BJ (cell line): ENCODE data around the gene KLHL13. TPM values are rescaled to one million over a fixed set of nuclear protein-coding genes. Genes with fewer than 3 reads are reported as not detected.
"Not testable (repeated sequence)": the region's sequence is repeated elsewhere in the genome, so short reads cannot be mapped to it uniquely, and the experiment has no call there.

Source experiments
- CTCF ChIA-PET: fragments of 350-600 bp; formaldehyde crosslinking; extraction: SDS; loops from one replicate; lab custom pipeline; 2021; ENCODE audit warnings: antibody characterized with exemption, inconsistent platforms; lab: Yijun Ruan, JAX
- POLR2A ChIA-PET: fragments of 300-600 bp; sonication (Branson Sonifier 250); formaldehyde crosslinking; extraction: SDS; loops from one replicate; lab custom pipeline; 2021; ENCODE audit warnings: antibody characterized with exemption; lab: Charles Lee
- DNase-seq: peaks from one replicate; pipeline ENCODE4 v3.0.0-alpha.2; 2011; ENCODE audit warnings: low read depth
- H3K27me3 ChIP-seq: 2 replicates; pipeline ENCODE4 v1.6.0; 2011; ENCODE audit warnings: low read length; ENCODE audit not compliant: control insufficient read depth, insufficient read depth
- H3K36me3 ChIP-seq: 2 replicates; pipeline ENCODE4 v1.5.1; 2011; ENCODE audit warnings: low read length; ENCODE audit not compliant: control insufficient read depth, insufficient read depth
- H3K4me3 ChIP-seq: 2 replicates; pipeline ENCODE4 v1.5.1; 2011; ENCODE audit warnings: low read depth, mild to moderate bottlenecking, control low read depth, low read length
- polyA plus RNA-seq: library from polyadenylated mRNA; depleted of rRNA; stranded (reverse); fragments of >200 nt; gene quantifications from 2 replicates; pipeline ENCODE4 v1.2.3, GENCODE V29; 2011
- TF ChIP-seq, protein P1 (sequence below): IDR thresholded peaks from 2 replicates; pipeline ENCODE4 v1.5.1; 2011; ENCODE audit warnings: low read depth, mild to moderate bottlenecking, control low read depth, inconsistent platforms, low read length, moderate library complexity; ENCODE audit not compliant: insufficient read depth

KLHL13 gene
- polyA plus RNA-seq, 1 experiment: 1.0 TPM

DNA sequence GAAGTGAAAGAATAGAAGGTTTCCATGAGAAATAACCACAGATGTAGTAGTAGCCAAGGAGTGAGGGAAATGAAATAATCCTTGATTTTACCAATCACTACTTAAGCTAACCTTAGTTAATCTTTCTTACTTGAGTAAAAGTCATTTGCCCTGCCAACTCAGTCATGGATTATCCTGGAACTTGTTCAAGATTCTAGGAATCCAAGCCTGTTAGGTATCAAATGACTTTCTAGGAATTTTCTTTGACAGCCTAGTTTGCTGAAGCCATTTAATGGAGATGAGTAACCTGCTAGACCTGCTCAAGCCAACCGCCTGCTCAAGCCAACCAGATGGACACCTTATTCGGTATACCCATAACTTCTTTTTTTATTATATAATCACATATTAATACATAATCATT is 180.5 kb downstream of the KLHL13 start:
- H3K36me3 ChIP-seq: no peaks in the 10 kb centered on the region
- TF ChIP-seq, protein P1, sequence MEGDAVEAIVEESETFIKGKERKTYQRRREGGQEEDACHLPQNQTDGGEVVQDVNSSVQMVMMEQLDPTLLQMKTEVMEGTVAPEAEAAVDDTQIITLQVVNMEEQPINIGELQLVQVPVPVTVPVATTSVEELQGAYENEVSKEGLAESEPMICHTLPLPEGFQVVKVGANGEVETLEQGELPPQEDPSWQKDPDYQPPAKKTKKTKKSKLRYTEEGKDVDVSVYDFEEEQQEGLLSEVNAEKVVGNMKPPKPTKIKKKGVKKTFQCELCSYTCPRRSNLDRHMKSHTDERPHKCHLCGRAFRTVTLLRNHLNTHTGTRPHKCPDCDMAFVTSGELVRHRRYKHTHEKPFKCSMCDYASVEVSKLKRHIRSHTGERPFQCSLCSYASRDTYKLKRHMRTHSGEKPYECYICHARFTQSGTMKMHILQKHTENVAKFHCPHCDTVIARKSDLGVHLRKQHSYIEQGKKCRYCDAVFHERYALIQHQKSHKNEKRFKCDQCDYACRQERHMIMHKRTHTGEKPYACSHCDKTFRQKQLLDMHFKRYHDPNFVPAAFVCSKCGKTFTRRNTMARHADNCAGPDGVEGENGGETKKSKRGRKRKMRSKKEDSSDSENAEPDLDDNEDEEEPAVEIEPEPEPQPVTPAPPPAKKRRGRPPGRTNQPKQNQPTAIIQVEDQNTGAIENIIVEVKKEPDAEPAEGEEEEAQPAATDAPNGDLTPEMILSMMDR: no peak
- no peaks in the 10 kb centered on the region for H3K27me3 ChIP-seq
- ChIA-PET CTCF (no interaction called here), POLR2A (no interaction called here)
- DNase-seq: no peak
- no peak overlapping the region for H3K4me3 ChIP-seq

DNA sequence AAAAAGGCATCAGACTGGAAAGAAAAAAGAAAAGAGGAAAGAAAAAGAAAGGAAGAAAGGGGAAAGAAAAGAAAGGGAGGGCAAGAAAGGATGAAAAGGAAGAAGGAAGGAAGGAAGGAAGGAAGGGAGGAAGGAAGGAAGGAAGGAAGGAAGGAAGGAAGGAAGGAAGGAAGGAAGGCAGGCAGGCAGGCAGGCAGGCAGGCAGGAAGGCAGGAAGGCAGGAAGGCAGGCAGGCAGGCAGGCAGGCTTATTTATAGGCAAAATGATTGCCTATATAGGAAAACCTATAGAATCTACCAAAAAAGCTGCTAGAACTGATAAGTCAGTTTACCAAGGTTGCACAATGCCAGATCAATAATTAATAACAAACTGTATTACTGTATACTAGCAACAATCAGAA is 186.5 kb downstream of the KLHL13 start:
- CTCF ChIA-PET, POLR2A ChIA-PET, DNase-seq: not testable (repeated sequence)

DNA sequence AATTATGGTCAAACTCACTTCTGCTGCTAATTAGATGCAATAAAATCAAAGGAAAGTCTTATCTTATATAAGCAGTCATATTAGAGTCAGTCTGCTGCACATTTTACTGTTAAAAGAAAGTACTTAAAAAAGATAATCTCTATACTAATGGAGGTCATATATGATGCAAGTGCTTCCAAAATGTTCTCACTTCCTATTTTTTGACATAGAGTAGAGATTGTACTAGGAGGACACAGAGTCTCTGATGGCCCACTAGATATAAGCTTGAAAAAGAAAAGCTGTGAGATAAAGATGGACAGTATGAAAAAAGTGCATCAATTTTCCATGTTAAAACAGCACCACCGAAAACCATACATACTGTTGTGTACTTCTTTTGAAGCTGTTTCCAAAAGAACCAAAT is 196.9 kb downstream of the KLHL13 start:
- ChIA-PET POLR2A (no interaction called here), CTCF (no interaction called here)
- Histone ChIP-seq H3K27me3 (no peaks in the 10 kb centered on the region), H3K36me3 (no peaks in the 10 kb centered on the region), H3K4me3 (no peak overlapping the region)
- DNase-seq: no peak
- TF ChIP-seq, protein P1: no peak

More for the DNA sequence above, 186.5 kb downstream of the KLHL13 start:
- not testable (repeated sequence) for H3K4me3 ChIP-seq, H3K36me3 ChIP-seq, H3K27me3 ChIP-seq

DNA sequence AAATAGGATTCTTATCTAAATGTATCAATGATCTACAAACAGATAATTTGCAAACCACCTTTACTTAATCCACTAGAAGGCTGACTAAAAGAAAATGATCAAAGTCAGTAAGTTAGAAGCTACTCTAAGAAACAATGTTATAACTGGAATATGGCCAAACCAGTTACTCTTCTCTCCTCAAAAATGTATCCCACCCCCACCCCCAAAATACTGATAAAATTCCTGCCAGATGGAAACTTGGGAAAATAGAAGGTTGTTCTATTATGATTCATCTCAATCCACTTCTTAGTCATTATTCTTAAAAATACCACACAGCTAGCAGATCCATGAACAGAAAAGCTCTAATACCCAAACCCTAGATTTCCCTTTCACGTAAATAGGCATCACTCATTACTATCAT is 206.4 kb downstream of the KLHL13 start:
- Histone ChIP-seq H3K27me3 (no peaks in the 10 kb centered on the region), H3K4me3 (no peak overlapping the region), H3K36me3 (no peaks in the 10 kb centered on the region)
- CTCF ChIA-PET: no interaction called here
- TF ChIP-seq, protein P1: no peak
- no peak for DNase-seq
- POLR2A ChIA-PET: no interaction called here

DNA sequence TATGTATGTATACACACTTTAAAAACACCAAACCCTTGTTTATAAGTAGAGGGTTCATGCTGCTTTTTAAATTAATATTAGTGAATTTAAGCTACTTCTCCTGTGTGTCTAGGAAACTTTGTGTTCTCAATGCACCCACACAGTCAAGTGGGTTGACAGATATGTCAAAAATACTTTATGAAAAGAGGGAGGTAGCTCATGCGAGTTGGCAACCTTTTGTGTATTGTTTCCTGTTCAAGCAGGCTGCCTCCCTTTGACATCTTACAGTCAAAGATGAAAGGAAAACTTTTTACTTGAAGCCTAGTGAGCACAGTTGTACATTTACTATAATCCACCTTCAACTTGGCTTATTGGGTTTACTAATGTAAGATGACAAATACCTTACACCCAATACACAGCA is 218.4 kb downstream of the KLHL13 start:
- DNase-seq: no peak
- ChIA-PET CTCF (no interaction called here), POLR2A (no interaction called here)
- no peaks in the 10 kb centered on the region for H3K27me3 ChIP-seq
- H3K36me3 ChIP-seq: no peaks in the 10 kb centered on the region
- TF ChIP-seq, protein P1: no peak
- H3K4me3 ChIP-seq: no peak overlapping the region

DNA sequence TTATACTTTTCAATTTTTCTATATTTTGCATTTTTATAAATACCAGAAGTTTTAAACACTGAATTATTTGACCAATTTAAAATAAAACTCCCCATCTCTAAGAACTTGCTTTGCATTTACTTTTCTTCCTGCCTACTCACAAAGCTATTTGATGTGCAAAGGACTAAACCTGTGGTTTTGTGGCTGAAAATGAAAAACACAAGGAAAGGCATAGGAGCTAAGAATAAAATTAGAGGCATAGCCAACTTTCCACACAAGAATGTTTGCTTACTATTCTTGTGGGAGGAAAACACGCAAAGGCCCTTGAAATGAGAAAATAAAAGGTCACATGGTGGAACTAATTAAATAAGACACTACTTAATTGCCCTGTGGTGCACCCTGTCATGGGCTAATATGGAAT is 221.2 kb downstream of the KLHL13 start:
- Histone ChIP-seq H3K27me3 (no peaks in the 10 kb centered on the region), H3K36me3 (no peaks in the 10 kb centered on the region), H3K4me3 (no peak overlapping the region)
- TF ChIP-seq, protein P1: no peak
- ChIA-PET CTCF (no interaction called here), POLR2A (no interaction called here)
- DNase-seq: no peak
